ENCODE data around the gene BACE2.

- TF ChIP-seq, protein P1, sequence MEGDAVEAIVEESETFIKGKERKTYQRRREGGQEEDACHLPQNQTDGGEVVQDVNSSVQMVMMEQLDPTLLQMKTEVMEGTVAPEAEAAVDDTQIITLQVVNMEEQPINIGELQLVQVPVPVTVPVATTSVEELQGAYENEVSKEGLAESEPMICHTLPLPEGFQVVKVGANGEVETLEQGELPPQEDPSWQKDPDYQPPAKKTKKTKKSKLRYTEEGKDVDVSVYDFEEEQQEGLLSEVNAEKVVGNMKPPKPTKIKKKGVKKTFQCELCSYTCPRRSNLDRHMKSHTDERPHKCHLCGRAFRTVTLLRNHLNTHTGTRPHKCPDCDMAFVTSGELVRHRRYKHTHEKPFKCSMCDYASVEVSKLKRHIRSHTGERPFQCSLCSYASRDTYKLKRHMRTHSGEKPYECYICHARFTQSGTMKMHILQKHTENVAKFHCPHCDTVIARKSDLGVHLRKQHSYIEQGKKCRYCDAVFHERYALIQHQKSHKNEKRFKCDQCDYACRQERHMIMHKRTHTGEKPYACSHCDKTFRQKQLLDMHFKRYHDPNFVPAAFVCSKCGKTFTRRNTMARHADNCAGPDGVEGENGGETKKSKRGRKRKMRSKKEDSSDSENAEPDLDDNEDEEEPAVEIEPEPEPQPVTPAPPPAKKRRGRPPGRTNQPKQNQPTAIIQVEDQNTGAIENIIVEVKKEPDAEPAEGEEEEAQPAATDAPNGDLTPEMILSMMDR (conservative IDR thresholded peaks at IDR 0.05), result no peak
- TF ChIP-seq ZFX (IDR thresholded peaks at IDR 0.05), result no peak
Measured at GRCh38 chr21:41199588-41199987, 31.6 kb downstream of the BACE2 start.
